PFSK-1 (cell line): ENCODE data around the gene TPP1.
A peak's percentile ranks its signal among the peaks of the same experiment; 100 is the strongest.

Experiments used
- FOXP2 ChIP-seq: optimal IDR thresholded peaks from 2 replicates; pipeline ENCODE3; 2011; ENCODE audit warnings: borderline replicate concordance, control low read depth, inconsistent platforms; ENCODE audit not compliant: insufficient read depth; ENCODE audit errors: extremely low read length, extremely low read depth
- POLR2AphosphoS5 ChIP-seq: IDR thresholded peaks from 2 replicates; pipeline ENCODE4 v1.6.1; 2012; ENCODE audit warnings: low read depth, mild to moderate bottlenecking, control low read depth, low read length, moderate library complexity
- SIN3A ChIP-seq: IDR thresholded peaks from 2 replicates; pipeline ENCODE4 v1.6.1; 2012; ENCODE audit warnings: mild to moderate bottlenecking, low read length, moderate library complexity, borderline replicate concordance; ENCODE audit not compliant: insufficient read depth
- TAF1 ChIP-seq: IDR thresholded peaks from 2 replicates; pipeline ENCODE4 v1.6.1; 2012; ENCODE audit warnings: low read length, control low read depth, borderline replicate concordance; ENCODE audit not compliant: insufficient read depth
- TF ChIP-seq, protein P1 (sequence below), 2 experiments: IDR thresholded peaks; 2 replicates each; pipeline versions ENCODE4 v1.6.1 to v1.8.0; 2011 to 2012; ENCODE audit warnings: low read depth in 2 of 2, low read length in 2 of 2, control low read depth in 1 of 2, inconsistent platforms in 1 of 2, mild to moderate bottlenecking in 1 of 2, moderate library complexity in 1 of 2; ENCODE audit not compliant: insufficient read depth in 1 of 2

TPP1 gene

DNA sequence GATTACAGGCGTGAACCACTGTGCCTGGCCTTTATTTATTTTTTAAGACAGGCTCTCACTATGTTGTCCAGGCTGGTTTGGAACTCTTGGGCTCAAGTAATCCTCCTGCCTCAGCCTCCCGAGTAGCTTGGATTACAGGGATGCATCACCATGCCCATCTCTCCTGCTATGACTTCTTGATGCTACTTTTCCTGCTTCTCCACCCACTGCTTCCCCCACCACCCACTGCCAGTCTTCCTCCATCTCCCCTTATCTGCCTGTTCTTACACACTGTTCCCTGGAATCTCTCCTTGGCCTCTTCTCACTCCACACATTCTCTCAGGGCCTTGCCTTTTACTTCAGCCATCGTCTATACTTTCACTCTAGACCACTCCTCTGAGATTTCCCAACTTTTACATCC, 17.3 kb upstream of the TPP1 start:
- TF ChIP-seq FOXP2 (no peak), POLR2AphosphoS5 (no peak), TAF1 (no peak), SIN3A (no peak)
- TF ChIP-seq, protein P1, sequence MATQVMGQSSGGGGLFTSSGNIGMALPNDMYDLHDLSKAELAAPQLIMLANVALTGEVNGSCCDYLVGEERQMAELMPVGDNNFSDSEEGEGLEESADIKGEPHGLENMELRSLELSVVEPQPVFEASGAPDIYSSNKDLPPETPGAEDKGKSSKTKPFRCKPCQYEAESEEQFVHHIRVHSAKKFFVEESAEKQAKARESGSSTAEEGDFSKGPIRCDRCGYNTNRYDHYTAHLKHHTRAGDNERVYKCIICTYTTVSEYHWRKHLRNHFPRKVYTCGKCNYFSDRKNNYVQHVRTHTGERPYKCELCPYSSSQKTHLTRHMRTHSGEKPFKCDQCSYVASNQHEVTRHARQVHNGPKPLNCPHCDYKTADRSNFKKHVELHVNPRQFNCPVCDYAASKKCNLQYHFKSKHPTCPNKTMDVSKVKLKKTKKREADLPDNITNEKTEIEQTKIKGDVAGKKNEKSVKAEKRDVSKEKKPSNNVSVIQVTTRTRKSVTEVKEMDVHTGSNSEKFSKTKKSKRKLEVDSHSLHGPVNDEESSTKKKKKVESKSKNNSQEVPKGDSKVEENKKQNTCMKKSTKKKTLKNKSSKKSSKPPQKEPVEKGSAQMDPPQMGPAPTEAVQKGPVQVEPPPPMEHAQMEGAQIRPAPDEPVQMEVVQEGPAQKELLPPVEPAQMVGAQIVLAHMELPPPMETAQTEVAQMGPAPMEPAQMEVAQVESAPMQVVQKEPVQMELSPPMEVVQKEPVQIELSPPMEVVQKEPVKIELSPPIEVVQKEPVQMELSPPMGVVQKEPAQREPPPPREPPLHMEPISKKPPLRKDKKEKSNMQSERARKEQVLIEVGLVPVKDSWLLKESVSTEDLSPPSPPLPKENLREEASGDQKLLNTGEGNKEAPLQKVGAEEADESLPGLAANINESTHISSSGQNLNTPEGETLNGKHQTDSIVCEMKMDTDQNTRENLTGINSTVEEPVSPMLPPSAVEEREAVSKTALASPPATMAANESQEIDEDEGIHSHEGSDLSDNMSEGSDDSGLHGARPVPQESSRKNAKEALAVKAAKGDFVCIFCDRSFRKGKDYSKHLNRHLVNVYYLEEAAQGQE (IDR thresholded peaks at IDR 0.05; ENCODE audit: insufficient read depth in 1 of 2, low read depth in 2 of 2, low read length in 2 of 2), result no peak

DNA sequence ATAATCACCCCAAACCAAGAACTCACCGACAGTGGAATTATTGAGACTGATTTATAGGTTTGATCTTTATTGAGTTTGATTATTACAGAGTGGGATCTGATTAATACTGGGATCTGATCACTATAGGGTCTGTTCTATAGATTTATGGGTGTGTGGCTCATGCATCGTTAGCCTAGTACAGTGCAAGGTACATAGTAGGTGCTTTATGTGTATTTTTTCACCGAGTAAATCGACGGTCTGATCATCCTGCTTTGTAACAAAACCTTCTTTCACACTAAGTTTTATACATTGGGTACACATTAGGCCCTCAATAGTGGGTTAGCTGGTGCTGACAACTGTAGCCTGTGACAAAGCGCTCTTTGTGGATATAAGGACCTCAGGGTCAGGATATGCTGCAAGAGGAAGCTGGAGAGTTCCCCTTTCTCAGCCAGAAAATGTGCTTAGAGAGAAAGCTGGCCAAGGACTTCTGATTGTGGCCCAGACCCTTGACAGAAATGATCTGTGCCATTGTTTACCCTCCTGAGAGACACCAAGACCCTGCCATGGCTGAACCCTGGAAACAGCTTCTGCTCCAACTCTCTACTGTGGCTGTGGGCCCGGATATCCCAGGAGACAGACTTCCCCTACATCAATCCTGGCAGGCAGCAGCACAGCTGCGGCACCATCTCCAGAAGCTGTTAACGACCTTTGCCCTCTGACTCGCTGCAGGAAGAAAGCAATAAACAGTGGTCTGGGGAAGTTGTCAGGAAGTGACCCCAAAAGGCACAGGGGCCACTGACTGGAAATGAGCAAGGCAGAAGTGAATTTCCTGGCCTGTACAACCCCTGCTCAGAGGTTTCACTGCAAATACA, 16.1 kb upstream of the TPP1 start:
- TF ChIP-seq TAF1 (no peak), SIN3A (no peak), FOXP2 (peak; percentile 89), POLR2AphosphoS5 (0 out of 2 replicates have a peak, but pooled peaks have one; percentile 18)
- TF ChIP-seq, protein P1 (IDR thresholded peaks at IDR 0.05; ENCODE audit: insufficient read depth in 1 of 2, low read depth in 2 of 2, low read length in 2 of 2), result 0 out of 4 replicates have a peak, but pooled peaks of 1 of the 2 experiments have one; percentile 25

DNA sequence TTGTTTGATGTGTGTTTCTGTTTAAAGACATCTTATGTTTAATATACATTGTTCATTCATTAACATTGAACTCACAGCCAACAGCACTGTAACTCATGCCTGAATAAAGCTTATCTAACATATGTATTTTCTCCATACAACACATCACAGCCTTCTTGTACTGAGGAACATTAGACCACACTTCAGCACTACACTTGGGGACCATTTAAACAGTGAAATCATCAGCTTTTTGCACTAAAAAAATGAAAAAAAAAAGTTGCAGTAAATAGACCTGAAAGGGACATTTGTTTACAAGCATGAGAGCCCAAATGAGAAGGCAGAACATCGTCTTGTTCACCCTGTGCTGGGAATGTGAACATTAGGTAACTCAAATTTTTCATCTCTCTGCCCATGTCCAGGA, 15.3 kb upstream of the TPP1 start:
- TF ChIP-seq POLR2AphosphoS5, result no peak
- TF ChIP-seq TAF1, result no peak
- no peak for TF ChIP-seq SIN3A
- no peak for TF ChIP-seq FOXP2
- TF ChIP-seq, protein P1 (IDR thresholded peaks at IDR 0.05; ENCODE audit: insufficient read depth in 1 of 2, low read depth in 2 of 2, low read length in 2 of 2), result no peak

DNA sequence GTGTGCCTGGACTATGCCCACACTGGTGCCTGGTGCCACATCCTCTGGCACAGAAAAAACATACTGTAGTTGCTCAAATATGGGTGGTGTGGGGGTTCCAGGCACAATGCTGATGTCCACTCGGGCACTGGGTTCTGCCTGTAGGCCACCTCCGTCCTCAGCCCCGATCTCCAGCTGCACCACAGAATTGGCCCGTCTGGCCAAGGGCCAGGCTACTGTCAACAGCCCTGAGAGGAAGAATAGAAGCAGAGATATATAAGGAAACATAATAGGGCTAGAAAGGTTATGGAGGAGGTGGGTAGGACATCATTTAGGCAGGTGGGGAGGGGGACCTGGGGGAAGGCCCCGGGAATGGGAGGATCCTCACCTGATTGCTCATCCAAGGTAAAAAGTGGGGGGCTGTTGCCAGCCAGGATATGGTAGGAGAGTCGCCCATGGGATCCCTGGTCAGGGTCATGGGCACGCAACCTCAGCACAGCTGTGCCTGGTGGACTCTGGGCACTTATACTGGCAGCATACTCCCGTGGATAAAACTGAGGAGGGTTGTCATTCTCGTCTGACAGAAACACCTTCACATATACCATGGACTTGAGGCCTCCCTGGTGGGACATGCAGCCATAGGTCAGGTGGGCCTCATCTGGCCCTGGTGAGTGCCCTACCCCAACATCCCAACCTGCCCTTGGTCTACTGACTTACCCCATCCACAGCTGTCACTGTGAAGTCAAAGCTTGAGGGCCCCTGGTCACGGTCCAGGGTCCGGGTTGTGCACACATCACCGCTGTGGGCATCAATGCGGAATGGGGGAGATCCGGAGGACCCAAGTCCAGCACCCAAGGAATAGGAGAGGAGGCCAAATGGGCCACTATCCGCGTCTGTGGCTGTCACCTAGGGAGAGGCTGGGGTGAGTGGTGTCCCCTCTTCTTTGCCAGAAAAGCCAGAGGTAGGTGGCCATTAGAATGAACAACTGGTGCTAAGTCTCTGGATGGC, 14.5 kb upstream of the TPP1 start:
- TF ChIP-seq, protein P1 (IDR thresholded peaks at IDR 0.05; ENCODE audit: insufficient read depth in 1 of 2, low read depth in 2 of 2, low read length in 2 of 2), result no peak
- no peak for TF ChIP-seq POLR2AphosphoS5
